ACC112 (cell line): ENCODE data around the gene PLD6.

ENCODE experiments used
- H2AFZ ChIP-seq: fragments of 200-600 bp; sonication (generic); one replicate; pipeline ENCODE4 v1.6.0; 2017; ENCODE audit warnings: antibody characterized with exemption, low read length; ENCODE audit not compliant: unreplicated experiment
- H3K27ac ChIP-seq: fragments of 200-600 bp; sonication (generic); 2 replicates; pipeline ENCODE4 v1.5.1; 2014; ENCODE audit warnings: low read depth, mild to moderate bottlenecking, antibody characterized with exemption, low read length, moderate library complexity
- H3K27me3 ChIP-seq: fragments of 200-600 bp; sonication (generic); 2 replicates; pipeline ENCODE4 v1.6.1; 2014; ENCODE audit warnings: mild to moderate bottlenecking, antibody characterized with exemption, low read length, moderate library complexity, mixed read lengths; ENCODE audit not compliant: insufficient read depth
- H3K36me3 ChIP-seq: fragments of 200-600 bp; sonication (generic); 2 replicates; pipeline ENCODE4 v1.6.1; 2016; ENCODE audit warnings: mild to moderate bottlenecking, antibody characterized with exemption, low read length, moderate library complexity, mixed read lengths; ENCODE audit not compliant: insufficient read depth
- H3K4me1 ChIP-seq: fragments of 200-600 bp; sonication (generic); one replicate; pipeline ENCODE4 v1.6.1; 2016; ENCODE audit warnings: low read length, mixed read lengths; ENCODE audit not compliant: insufficient read depth, unreplicated experiment, control insufficient read depth
- H3K4me3 ChIP-seq: fragments of 200-600 bp; sonication (generic); 2 replicates; pipeline ENCODE4 v1.5.1; 2014; ENCODE audit warnings: mild to moderate bottlenecking, low read depth, low read length
- H3K79me2 ChIP-seq: fragments of 200-600 bp; sonication (generic); one replicate; pipeline ENCODE4 v1.6.0; 2016; ENCODE audit warnings: low read length; ENCODE audit not compliant: control insufficient read depth, unreplicated experiment, insufficient read depth

PLD6 gene

GRCh38 chr17:17155568-17155967, 50.6 kb downstream of the PLD6 start:
- H3K4me3 ChIP-seq: no peak overlapping the region
- peaks cover 54% of the 10 kb centered on the region for H3K4me1 ChIP-seq
- peak overlapping the region; percentile 98 for H3K27ac ChIP-seq

GRCh38 chr17:17154981-17155380, 51.2 kb downstream of the PLD6 start:
- peaks cover 3% of the 10 kb centered on the region for H3K79me2 ChIP-seq
- H3K36me3 ChIP-seq: peaks cover 19% of the 10 kb centered on the region; the same call in 1 of the 2 replicates
- peaks cover 60% of the 10 kb centered on the region for H3K4me1 ChIP-seq
- H3K27me3 ChIP-seq: no peaks in the 10 kb centered on the region
- no peak overlapping the region for H2AFZ ChIP-seq
- peak overlapping the region; percentile 98 for H3K27ac ChIP-seq
- H3K4me3 ChIP-seq: no peak overlapping the region

More at GRCh38 chr17:17155568-17155967, 50.6 kb downstream of the PLD6 start:
- H3K36me3 ChIP-seq: peaks cover 21% of the 10 kb centered on the region; the same call in 1 of the 2 replicates
- peaks cover 5% of the 10 kb centered on the region for H3K79me2 ChIP-seq
- H2AFZ ChIP-seq: no peak overlapping the region
- H3K27me3 ChIP-seq: no peaks in the 10 kb centered on the region

DNA sequence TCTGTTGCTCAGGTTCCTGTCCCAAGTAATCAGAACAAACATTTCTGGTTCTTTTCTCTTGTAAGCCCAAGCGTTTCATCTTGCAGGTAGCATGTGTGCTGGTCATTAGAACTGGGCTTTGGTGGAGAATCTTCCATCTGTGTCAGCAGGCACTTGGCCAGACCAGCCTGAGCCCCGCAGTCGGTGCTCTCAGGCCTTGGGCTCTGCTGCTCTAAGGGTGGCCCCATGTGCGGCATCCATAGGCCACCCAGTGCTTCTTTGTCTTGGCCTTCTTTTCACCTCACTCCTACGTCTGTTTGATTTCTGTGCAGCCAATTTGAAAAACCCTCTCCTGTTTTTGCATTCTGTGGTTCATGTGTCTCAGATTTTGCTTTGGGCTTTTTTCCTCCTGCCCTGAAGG, 51.6 kb downstream of the PLD6 start:
- Histone ChIP-seq H3K36me3 (peaks cover 18% of the 10 kb centered on the region; the same call in 1 of the 2 replicates), H3K4me3 (no peak overlapping the region), H2AFZ (no peak overlapping the region), H3K27ac (peak overlapping the region; percentile 98; the same call in 1 of the 2 replicates), H3K27me3 (no peaks in the 10 kb centered on the region), H3K79me2 (peaks cover 3% of the 10 kb centered on the region), H3K4me1 (peaks cover 63% of the 10 kb centered on the region)

GRCh38 chr17:17153709-17154108, 52.4 kb downstream of the PLD6 start:
- peaks cover 63% of the 10 kb centered on the region for H3K4me1 ChIP-seq
- no peaks in the 10 kb centered on the region for H3K27me3 ChIP-seq
- peaks cover 10% of the 10 kb centered on the region; the same call in 1 of the 2 replicates for H3K36me3 ChIP-seq
- H3K79me2 ChIP-seq: peaks cover 3% of the 10 kb centered on the region
- H3K4me3 ChIP-seq: no peak overlapping the region
- H2AFZ ChIP-seq: no peak overlapping the region
- no peak overlapping the region for H3K27ac ChIP-seq

DNA sequence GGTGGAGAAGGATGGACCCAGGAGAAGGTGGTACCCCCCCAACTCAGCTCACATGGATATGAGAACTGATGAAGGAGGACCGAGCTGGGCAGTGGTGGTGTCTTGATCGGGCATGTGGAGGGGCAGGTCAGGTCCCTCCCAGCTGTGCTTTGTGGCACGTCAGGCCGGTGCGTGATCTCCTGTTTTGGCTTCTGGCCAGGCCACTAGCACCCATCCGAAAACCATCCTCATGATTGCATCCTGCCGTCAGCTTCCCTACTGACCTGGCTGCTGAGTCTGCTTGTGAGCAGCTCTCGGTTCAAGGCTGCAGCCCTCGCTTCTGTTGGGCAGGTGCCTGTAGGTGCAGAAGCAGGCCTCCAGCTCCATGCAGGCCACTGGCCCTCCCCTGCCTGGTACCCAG, 53.1 kb downstream of the PLD6 start:
- Histone ChIP-seq H3K4me3 (no peak overlapping the region), H3K4me1 (peaks cover 64% of the 10 kb centered on the region), H2AFZ (no peak overlapping the region), H3K36me3 (peaks cover 14% of the 10 kb centered on the region; the same call in 1 of the 2 replicates), H3K27me3 (no peaks in the 10 kb centered on the region), H3K79me2 (peaks cover 3% of the 10 kb centered on the region), H3K27ac (peak overlapping the region; percentile 100)

DNA sequence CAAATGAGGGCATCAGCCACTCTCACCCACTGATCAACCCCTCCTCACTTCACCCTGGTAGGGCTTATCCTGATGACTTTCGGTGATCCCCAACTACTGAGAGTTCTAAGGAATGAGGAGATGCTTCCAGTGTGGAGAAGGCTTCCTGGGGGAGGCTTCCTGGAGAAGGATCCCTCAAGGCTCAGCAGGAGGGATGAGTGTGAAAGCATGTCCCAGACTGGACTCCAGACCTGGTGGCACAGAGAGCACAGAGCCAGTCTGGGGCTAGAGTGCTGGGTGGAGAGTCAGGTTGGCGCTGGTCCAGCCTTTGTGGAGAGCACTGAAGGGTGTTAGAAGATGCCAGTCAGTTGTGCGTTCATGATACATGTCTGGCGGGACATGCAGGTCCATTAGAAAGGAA, 53.7 kb downstream of the PLD6 start:
- peaks cover 69% of the 10 kb centered on the region for H3K4me1 ChIP-seq
- H2AFZ ChIP-seq: no peak overlapping the region
- H3K4me3 ChIP-seq: peak overlapping the region; percentile 5; the same call in 1 of the 2 replicates
- peaks cover 17% of the 10 kb centered on the region; the same call in 1 of the 2 replicates for H3K36me3 ChIP-seq
- peaks cover 3% of the 10 kb centered on the region for H3K79me2 ChIP-seq
- peak overlapping the region; percentile 100 for H3K27ac ChIP-seq
- no peaks in the 10 kb centered on the region for H3K27me3 ChIP-seq

- peak overlapping the region; percentile 54; the same call in 1 of the 2 replicates for H3K4me3 ChIP-seq
- H3K79me2 ChIP-seq: peaks cover 3% of the 10 kb centered on the region
- peaks cover 64% of the 10 kb centered on the region for H3K4me1 ChIP-seq
- H3K36me3 ChIP-seq: peaks cover 13% of the 10 kb centered on the region; the same call in 1 of the 2 replicates
- no peak overlapping the region for H2AFZ ChIP-seq
- H3K27me3 ChIP-seq: no peaks in the 10 kb centered on the region
- H3K27ac ChIP-seq: peak overlapping the region; percentile 100
Measured at GRCh38 chr17:17151962-17152361, 54.2 kb downstream of the PLD6 start.

- Histone ChIP-seq H3K36me3 (peaks cover 13% of the 10 kb centered on the region; the same call in 1 of the 2 replicates), H3K27ac (peak overlapping the region; percentile 100)
Measured at GRCh38 chr17:17151541-17151940, 54.6 kb downstream of the PLD6 start.

GRCh38 chr17:17151055-17151454, 55.1 kb downstream of the PLD6 start:
- Histone ChIP-seq H3K36me3 (peaks cover 13% of the 10 kb centered on the region; the same call in 1 of the 2 replicates), H3K27ac (peak overlapping the region; percentile 100), H2AFZ (no peak overlapping the region), H3K79me2 (peaks cover 3% of the 10 kb centered on the region), H3K4me1 (peaks cover 55% of the 10 kb centered on the region), H3K27me3 (no peaks in the 10 kb centered on the region), H3K4me3 (peak overlapping the region; percentile 54; the same call in 1 of the 2 replicates)

More at GRCh38 chr17:17151541-17151940, 54.6 kb downstream of the PLD6 start:
- Histone ChIP-seq H3K4me3 (peak overlapping the region; percentile 54; the same call in 1 of the 2 replicates), H3K27me3 (no peaks in the 10 kb centered on the region), H3K79me2 (peaks cover 3% of the 10 kb centered on the region), H2AFZ (no peak overlapping the region), H3K4me1 (peaks cover 60% of the 10 kb centered on the region)
